HepG2 (cell line): ENCODE data around the gene SCYL1. TPM values are rescaled to one million over a fixed set of nuclear protein-coding genes. Genes with fewer than 3 reads are reported as not detected.
A peak's percentile ranks its signal among the peaks of the same experiment; 100 is the strongest.

Source experiments
- EEA1 ChIP-seq: sonication (generic); formaldehyde crosslinking; IDR thresholded peaks from 2 replicates; pipeline ENCODE4 v1.5.1; 2020; ENCODE audit warnings: mild to moderate bottlenecking, missing genetic modification reagents, borderline replicate concordance
- ELK4 ChIP-seq: sonication (generic); formaldehyde crosslinking; IDR thresholded peaks from 2 replicates; pipeline ENCODE4 v1.9.0; 2021; ENCODE audit warnings: missing genetic modification reagents, borderline replicate concordance
- PAX8 ChIP-seq: sonication (generic); formaldehyde crosslinking; IDR thresholded peaks from 2 replicates; pipeline ENCODE4 v1.8.0; 2022; ENCODE audit warnings: mild to moderate bottlenecking, missing genetic modification reagents, borderline replicate concordance
- RELA ChIP-seq: sonication (generic); formaldehyde crosslinking; IDR thresholded peaks from 2 replicates; pipeline ENCODE4 v1.4.0; 2020; ENCODE audit warnings: missing genetic modification reagents
- ZBTB40 ChIP-seq, 2 experiments: fragments of 450-650 bp in 1 of 2; sonication (generic) in 1 of 2; formaldehyde crosslinking in 1 of 2; IDR thresholded peaks; 2 replicates each; pipeline versions ENCODE4 v1.6.1 to v1.8.0; 2016 to 2022; ENCODE audit warnings: antibody characterized with exemption in 1 of 2, mild to moderate bottlenecking in 1 of 2, missing genetic modification reagents in 1 of 2
- ZBTB7B ChIP-seq: sonication (generic); formaldehyde crosslinking; IDR thresholded peaks from 2 replicates; pipeline ENCODE4 v1.4.0; 2020; ENCODE audit warnings: missing genetic modification reagents
- ZNF180 ChIP-seq: sonication (generic); formaldehyde crosslinking; IDR thresholded peaks from 2 replicates; pipeline ENCODE4 v1.4.0; 2020; ENCODE audit warnings: low read depth, missing genetic modification reagents, borderline replicate concordance
- ZNF317 ChIP-seq: sonication (generic); formaldehyde crosslinking; IDR thresholded peaks from 2 replicates; pipeline ENCODE4 v1.5.0; 2020; ENCODE audit warnings: mild to moderate bottlenecking, missing genetic modification reagents
- ZNF33B ChIP-seq: sonication (generic); formaldehyde crosslinking; IDR thresholded peaks from 2 replicates; pipeline ENCODE4 v1.5.1; 2020; ENCODE audit warnings: mild to moderate bottlenecking, missing genetic modification reagents
- ZNF567 ChIP-seq: sonication (generic); formaldehyde crosslinking; IDR thresholded peaks from 2 replicates; pipeline ENCODE4 v1.8.1; 2023; ENCODE audit warnings: mild to moderate bottlenecking, missing genetic modification reagents, borderline replicate concordance
- ZNF572 ChIP-seq: sonication (generic); formaldehyde crosslinking; IDR thresholded peaks from 2 replicates; pipeline ENCODE4 v1.5.1; 2020; ENCODE audit warnings: mild to moderate bottlenecking, missing genetic modification reagents
- polyA plus RNA-seq, 8 experiments: library from polyadenylated mRNA; depleted of rRNA in 3 of 8; stranded (reverse) in 7 of 8; unstranded in 1 of 8; fragments of >200 nt; fragmentation: Illumina TruSeq in 4 of 8; extraction: Trizol in 4 of 8; gene quantifications; 2 replicates each; pipeline versions ENCODE4 v1.2.1 to v1.2.3, GENCODE V29; 2011 to 2016; ENCODE audit warnings: low read depth in 4 of 8, missing spikeins in 1 of 8, mixed read lengths in 1 of 8; ENCODE audit not compliant: insufficient read depth in 1 of 8
- total RNA-seq, 5 experiments: library from RNA; depleted of rRNA; stranded (reverse); fragments of >200 nt; fragmentation: Illumina TruSeq; extraction: Trizol; gene quantifications; 2 replicates each; pipeline ENCODE4 v1.2.3, GENCODE V29; 2016; ENCODE audit warnings: low read depth in 1 of 5
- TF ChIP-seq, protein P1 (sequence below): sonication (generic); formaldehyde crosslinking; IDR thresholded peaks from 2 replicates; pipeline ENCODE4 v1.5.1; 2020; ENCODE audit warnings: missing genetic modification reagents, mild to moderate bottlenecking, borderline replicate concordance
- TF ChIP-seq, protein P2 (sequence below): sonication (generic); formaldehyde crosslinking; IDR thresholded peaks from 2 replicates; pipeline ENCODE4 v1.5.0; 2020; ENCODE audit warnings: mild to moderate bottlenecking, missing genetic modification reagents, moderate library complexity

Gene SCYL1
- total and polyA plus RNA-seq, 2 of the 13 experiments (the other 11 are each of a cell fraction or from before 2014, with no cell fraction given): 65.9 to 103 TPM

DNA sequence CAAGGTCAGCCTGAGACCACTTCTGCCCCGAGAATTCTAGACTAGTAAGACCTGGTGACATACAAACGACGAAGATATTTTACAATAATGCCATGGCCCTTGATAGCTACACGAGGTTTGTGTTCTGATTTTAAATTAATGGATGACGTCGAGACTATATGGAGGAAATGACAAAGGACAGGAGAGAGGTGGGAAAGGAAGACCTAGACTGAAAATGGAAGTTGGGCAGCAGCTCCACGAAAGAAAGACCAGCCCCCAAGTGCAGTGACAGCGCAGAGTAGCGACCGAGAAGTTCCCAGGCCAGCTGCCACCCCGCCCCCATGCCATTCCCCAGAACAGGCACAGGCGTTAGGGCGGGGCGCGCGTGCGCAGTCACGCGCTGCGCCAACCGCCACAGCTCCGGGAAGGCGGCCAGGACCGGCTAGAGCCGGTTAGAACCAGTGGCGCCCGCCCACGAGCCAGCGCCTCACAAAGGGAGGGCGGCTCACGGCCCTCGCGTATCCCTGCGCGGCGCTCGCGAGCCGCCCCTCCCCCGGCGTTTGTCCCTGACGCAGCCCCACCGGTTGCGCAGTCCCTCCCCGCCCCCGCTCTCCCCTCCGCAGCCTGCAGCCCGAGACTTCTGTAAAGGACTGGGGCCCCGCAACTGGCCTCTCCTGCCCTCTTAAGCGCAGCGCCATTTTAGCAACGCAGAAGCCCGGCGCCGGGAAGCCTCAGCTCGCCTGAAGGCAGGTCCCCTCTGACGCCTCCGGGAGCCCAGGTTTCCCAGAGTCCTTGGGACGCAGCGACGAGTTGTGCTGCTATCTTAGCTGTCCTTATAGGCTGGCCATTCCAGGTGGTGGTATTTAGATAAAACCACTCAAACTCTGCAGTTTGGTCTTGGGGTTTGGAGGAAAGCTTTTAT lies 27.5 kb upstream of the SCYL1 start (continued):
- TF ChIP-seq, protein P1, sequence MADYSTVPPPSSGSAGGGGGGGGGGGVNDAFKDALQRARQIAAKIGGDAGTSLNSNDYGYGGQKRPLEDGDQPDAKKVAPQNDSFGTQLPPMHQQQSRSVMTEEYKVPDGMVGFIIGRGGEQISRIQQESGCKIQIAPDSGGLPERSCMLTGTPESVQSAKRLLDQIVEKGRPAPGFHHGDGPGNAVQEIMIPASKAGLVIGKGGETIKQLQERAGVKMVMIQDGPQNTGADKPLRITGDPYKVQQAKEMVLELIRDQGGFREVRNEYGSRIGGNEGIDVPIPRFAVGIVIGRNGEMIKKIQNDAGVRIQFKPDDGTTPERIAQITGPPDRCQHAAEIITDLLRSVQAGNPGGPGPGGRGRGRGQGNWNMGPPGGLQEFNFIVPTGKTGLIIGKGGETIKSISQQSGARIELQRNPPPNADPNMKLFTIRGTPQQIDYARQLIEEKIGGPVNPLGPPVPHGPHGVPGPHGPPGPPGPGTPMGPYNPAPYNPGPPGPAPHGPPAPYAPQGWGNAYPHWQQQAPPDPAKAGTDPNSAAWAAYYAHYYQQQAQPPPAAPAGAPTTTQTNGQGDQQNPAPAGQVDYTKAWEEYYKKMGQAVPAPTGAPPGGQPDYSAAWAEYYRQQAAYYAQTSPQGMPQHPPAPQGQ (CRISPR knock-in tag): no peak
- TF ChIP-seq ZNF180: no peak
- no peak for TF ChIP-seq PAX8
- TF ChIP-seq EEA1 (CRISPR knock-in tag): no peak; the same call in 1 of the 2 replicates
- TF ChIP-seq, protein P2, sequence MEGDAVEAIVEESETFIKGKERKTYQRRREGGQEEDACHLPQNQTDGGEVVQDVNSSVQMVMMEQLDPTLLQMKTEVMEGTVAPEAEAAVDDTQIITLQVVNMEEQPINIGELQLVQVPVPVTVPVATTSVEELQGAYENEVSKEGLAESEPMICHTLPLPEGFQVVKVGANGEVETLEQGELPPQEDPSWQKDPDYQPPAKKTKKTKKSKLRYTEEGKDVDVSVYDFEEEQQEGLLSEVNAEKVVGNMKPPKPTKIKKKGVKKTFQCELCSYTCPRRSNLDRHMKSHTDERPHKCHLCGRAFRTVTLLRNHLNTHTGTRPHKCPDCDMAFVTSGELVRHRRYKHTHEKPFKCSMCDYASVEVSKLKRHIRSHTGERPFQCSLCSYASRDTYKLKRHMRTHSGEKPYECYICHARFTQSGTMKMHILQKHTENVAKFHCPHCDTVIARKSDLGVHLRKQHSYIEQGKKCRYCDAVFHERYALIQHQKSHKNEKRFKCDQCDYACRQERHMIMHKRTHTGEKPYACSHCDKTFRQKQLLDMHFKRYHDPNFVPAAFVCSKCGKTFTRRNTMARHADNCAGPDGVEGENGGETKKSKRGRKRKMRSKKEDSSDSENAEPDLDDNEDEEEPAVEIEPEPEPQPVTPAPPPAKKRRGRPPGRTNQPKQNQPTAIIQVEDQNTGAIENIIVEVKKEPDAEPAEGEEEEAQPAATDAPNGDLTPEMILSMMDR (CRISPR knock-in tag): peak; percentile 36
- TF ChIP-seq RELA (CRISPR knock-in tag): no peak; the same call in 1 of the 2 replicates
- TF ChIP-seq ZNF572 (CRISPR knock-in tag): no peak
- TF ChIP-seq ZBTB40 (IDR thresholded peaks at IDR 0.05): no peak
- peak; percentile 74; the same call in 1 of the 2 replicates for TF ChIP-seq ZBTB40 (CRISPR knock-in tag; IDR thresholded peaks at IDR 0.05)
- no peak for TF ChIP-seq ZNF33B (CRISPR knock-in tag)
- peak; percentile 70; the same call in 1 of the 2 replicates for TF ChIP-seq ZBTB7B (CRISPR knock-in tag)
- TF ChIP-seq ZNF317: no peak
- no peak for TF ChIP-seq ELK4 (CRISPR knock-in tag)
- TF ChIP-seq ZNF567 (CRISPR knock-in tag): peak; percentile 7; the same call in 1 of the 2 replicates
